Measurements from ENCODE around the gene FEV. TPM values are rescaled to one million over a fixed set of nuclear protein-coding genes. Genes with fewer than 3 reads are reported as not detected.

The FEV gene
- not detected in 2 replicates for total RNA-seq (2014; rRNA removed; shearing (Covaris generic))

DNA sequence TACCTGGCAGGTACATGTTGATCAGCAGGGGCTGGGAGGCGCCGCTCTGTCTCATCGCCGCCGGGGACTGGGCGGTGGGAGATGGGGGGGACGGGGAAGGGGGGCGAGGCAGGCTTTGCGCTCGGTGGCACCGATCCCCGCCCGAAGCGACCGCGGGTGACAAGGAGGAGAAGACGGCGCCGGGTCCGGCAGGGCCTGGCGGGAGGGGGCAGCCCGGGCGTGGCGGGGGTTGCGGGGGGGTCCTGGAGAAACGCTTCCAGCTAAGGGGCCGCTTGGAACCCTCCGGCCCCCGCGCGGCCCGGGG lies at the start of gene FEV:
TSS of gene FEV (minus strand) at position 164 of the 304 bp plus-strand sequence. CDS start at position 55, 109 bp downstream.
- no peak for DNase-seq
- no peaks in the 10 kb centered on the region for H3K4me1 ChIP-seq
- no peaks in the 10 kb centered on the region for H3K9me3 ChIP-seq (replicated peaks)
- no peak within 1 kb of the TSS for H3K27ac ChIP-seq
- H3K4me3 ChIP-seq = no peak within 1 kb of the TSS
- H3K27me3 ChIP-seq = no peaks in the 10 kb centered on the region
- no peaks in the 10 kb centered on the region for H3K36me3 ChIP-seq

DNA sequence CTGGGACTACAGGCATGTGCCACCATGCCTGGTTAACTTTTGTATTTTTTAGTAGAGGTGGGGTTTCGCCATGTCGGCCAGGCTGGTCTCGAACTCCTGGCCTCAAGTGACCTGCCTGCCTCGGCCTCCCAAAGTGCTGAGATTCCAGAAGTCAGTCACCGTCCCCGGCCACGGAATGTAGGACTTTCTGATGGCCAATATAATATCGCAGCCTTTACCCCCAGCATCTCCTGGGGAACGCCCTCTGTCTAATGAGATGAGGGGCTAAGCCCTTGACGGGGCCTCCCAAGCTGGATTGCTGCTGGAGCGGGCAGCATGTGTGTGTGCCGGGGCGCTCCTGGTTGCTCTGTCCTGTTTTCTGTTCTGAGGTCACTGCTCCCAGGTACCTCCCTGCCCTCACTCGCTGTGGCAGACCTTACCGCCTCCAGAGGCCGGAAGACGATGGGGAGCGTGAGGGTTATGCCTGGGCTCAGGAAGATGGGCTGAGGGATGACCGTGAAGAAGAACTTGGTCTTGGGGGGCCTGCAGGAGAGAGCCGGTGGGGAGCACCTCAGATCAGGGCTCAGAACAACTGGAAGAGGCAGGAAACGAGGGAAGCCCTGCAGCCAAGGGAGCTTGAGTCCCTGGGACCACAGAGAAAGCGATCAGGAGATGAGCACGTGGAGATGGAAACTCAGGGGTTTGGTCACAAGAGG lies 47.2 kb upstream of the FEV start:
- Histone ChIP-seq H3K36me3 (no peaks in the 10 kb centered on the region), H3K27ac (no peak overlapping the region), H3K4me3 (no peak overlapping the region), H3K27me3 (peaks cover 7% of the 10 kb centered on the region), H3K9me3 (replicated peaks) (no peaks in the 10 kb centered on the region), H3K4me1 (no peaks in the 10 kb centered on the region)
- DNase-seq = no peak

DNA sequence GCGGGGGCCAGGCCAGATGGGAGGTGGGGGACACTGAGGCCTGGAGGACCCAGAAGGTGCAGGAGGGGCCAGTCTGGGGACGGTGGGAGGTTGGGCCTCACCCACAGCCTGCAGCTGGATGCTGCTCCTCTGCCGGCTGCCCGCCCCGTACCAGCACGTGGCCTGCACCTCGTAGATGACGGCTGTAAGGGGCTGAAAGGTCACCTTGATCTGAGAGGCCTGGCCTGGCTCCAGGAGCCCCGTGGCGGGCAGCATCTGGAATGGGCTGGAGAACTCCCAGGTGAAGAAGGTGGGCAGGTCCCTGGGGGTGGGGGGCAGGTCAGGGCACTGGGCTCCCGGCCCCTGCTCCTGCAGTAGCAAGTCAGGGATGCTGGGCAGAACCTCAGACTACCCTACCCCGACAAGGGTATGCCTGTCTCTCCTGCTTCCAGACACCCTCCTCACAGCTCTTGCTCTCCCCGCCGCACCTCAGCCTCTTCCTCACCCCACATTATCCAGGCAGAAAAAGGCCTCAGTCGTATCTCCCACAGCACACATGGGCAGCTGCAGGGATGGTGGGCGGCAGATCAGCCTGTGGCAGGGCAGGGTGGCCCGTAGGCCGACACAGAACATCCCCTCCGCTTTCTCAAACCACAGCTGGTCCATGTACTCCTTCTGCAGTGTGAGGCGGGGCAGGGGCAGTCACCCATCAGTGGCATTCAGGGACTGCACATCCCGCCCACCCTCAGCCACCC lies 46.2 kb upstream of the FEV start:
- H3K4me1 ChIP-seq = no peaks in the 10 kb centered on the region
- no peaks in the 10 kb centered on the region for H3K9me3 ChIP-seq (replicated peaks)
- H3K4me3 ChIP-seq = no peak overlapping the region
- peaks cover 10% of the 10 kb centered on the region for H3K27me3 ChIP-seq
- no peak for DNase-seq
- no peaks in the 10 kb centered on the region for H3K36me3 ChIP-seq
- H3K27ac ChIP-seq = no peak overlapping the region

DNA sequence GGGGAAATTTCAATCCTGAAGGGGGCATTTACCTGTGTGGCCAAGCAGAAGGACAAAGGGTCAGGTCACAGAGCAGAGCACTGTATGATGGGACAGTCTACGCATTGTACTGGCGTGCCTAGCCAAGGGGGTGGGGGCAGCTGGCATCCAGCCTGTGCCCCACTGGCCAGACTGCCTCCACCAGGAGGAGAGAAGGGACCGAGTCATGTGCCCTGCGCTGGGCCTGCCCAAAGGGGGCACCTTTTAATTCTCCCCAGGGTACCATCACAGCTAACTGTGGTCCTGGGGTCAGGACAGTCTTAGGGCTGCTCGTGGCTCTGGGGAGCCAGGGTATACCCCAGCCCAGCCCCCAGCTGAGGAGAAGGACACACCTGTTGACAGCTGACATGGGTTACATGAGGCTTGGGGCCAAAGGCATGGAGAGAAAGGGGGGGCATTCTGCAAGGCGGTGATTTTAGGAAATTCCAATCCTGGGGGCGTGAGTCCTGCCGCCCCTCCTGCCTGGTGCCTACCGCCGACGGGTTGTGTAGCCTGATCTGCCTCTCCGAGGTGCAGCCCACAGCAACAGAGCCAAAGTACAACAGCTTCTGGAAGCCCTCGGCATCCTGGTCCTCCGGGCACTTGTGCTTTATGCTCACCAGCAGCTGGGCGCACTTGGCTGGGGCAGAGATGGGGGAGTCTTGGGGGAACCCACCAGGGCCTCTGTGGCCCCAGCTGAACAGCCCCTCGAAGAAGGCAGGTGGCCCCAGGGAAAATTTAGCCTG lies 45.4 kb upstream of the FEV start:
- Histone ChIP-seq H3K4me1 (no peaks in the 10 kb centered on the region), H3K9me3 (replicated peaks) (no peaks in the 10 kb centered on the region), H3K27ac (no peak overlapping the region), H3K4me3 (no peak overlapping the region), H3K27me3 (peaks cover 12% of the 10 kb centered on the region), H3K36me3 (no peaks in the 10 kb centered on the region)
- no peak for DNase-seq

DNA sequence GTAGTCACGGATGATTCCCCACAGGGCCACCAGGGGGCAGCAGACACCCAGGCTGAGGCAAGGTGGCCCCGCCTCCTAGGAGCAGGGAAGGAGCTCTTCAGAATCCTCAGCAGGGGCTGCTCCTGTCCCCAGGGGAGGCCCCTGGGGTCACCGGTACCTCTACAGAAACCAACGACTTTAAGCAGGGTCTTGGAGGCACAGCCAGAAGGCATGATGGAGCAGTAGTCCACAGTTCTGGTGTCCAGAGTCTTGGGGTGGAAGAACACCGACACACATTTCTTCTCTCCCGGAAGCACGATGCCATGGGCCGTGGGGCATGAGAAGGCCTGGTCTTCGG lies 44.8 kb upstream of the FEV start:
- Histone ChIP-seq H3K36me3 (no peaks in the 10 kb centered on the region), H3K4me1 (no peaks in the 10 kb centered on the region), H3K27ac (no peak overlapping the region), H3K9me3 (replicated peaks) (no peaks in the 10 kb centered on the region), H3K27me3 (peaks cover 12% of the 10 kb centered on the region), H3K4me3 (no peak overlapping the region)
- peak; percentile 67 to 85 for DNase-seq

DNA sequence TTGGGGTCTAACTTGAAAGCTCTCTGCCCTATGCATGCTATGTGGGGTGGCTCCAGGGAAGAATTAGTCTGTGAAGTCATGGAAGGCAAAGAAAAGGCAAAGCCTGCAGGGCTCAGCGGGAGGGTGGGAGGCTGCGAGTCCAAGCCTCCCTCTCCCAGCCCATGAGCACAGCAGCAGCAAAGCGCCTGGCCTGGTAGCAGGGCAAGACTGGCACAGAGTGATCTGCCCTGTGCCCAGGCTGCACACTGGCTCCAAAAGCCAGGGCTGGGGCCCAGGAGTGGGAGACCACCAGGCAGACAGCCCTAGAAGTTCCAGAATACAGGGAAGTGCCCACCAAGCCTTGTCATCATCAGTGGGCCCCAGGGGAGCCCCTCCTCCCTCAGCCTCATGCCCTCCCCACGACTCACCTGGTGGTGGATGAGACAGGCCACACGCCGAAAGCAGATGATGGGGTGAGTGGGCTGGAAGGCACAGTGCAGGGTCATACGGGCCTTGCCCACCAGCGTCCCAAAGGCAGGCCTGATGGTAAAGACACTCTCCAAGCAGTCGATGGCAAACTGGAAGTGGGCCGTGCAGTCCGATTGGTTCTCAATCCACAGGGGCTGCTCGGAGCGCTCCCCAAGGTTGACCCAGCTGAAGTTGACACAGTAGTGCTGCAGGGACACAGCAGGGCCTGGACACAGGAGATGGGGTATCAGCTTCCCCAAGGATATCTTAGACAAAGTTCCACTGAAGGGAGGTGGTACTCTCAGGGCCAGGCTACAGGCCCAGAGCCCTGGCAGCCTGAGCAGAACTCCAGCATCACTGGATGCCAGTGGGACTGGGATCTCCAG lies 44.2 kb upstream of the FEV start:
- no peak overlapping the region for H3K27ac ChIP-seq
- no peaks in the 10 kb centered on the region for H3K4me1 ChIP-seq
- H3K36me3 ChIP-seq = no peaks in the 10 kb centered on the region
- peaks cover 12% of the 10 kb centered on the region for H3K27me3 ChIP-seq
- H3K4me3 ChIP-seq = no peak overlapping the region
- H3K9me3 ChIP-seq (replicated peaks) = no peaks in the 10 kb centered on the region
- no peak for DNase-seq

DNA sequence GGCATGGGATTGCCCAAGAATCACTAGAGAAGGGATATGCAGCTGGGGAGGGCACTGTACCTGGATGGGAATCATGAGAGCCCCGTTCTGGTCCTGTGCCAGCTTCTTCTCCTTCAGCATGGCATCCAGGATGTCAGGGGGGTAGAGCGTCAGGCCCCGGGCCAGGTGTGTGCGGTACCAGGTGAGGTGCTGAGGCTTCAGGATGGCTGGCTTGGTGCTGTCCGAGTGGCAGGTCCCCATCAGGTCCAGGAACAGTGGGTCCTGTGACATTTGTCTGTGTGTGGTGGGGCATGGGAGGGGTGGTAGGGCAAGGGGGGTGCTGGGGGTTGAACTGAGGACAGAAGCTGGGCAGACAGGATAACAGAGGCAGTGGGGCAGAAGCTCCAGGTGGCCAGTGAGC lies 43.2 kb upstream of the FEV start:
- no peaks in the 10 kb centered on the region for H3K36me3 ChIP-seq
- H3K9me3 ChIP-seq (replicated peaks) = no peaks in the 10 kb centered on the region
- no peak overlapping the region for H3K27ac ChIP-seq
- no peaks in the 10 kb centered on the region for H3K4me1 ChIP-seq
- H3K4me3 ChIP-seq = no peak overlapping the region
- no peak for DNase-seq
- peaks cover 12% of the 10 kb centered on the region for H3K27me3 ChIP-seq

DNA sequence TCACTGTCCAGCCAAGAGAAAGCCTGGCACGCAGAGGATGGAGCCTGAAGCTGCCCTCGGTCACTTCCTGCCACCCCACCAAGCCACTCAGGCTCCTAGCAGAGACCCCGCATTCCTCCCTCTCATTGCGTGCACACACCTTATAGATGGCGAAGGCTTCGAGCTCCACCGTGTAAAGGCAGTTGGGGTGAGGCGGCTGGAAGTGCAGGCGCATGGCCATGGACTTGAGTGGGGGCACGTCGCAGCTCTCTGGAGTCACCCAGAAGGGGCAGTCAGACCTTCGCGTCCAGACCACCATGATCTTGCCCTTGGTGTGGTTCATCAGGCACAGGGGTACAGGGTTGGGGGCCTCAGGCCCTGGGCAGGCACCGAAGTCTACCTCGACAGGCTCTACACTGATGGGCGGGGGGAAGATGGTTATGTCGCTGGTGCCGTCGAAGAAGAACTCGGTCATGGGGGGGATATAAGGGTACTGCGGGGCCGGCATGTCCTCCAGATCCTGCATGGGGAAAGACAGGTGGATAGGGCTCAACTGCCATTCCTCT lies 42.6 kb upstream of the FEV start:
- Histone ChIP-seq H3K27me3 (peaks cover 12% of the 10 kb centered on the region), H3K9me3 (replicated peaks) (no peaks in the 10 kb centered on the region), H3K27ac (no peak overlapping the region), H3K4me1 (no peaks in the 10 kb centered on the region), H3K4me3 (no peak overlapping the region), H3K36me3 (no peaks in the 10 kb centered on the region)
- no peak for DNase-seq

DNA sequence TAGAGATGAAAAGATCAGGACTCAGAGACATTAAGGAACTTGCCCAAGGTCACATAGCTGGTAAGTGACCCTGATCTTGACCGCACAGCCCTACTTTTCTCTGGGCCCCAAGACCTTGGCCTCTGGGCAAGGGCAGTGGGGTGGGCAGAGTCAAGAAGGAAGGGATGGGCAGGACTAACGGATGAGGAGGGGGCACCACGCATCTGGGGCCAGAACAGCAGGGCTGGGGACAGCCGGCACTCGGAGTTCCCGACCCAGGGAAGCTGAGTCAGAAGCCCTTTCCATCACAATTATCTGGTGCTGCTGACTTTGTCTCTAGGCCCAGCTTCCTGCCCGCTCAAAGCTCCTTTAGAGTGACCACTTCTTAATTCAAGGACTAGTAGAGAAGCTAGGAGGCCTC lies 42.0 kb upstream of the FEV start:
- H3K4me1 ChIP-seq = no peaks in the 10 kb centered on the region
- H3K27me3 ChIP-seq = peaks cover 12% of the 10 kb centered on the region
- no peaks in the 10 kb centered on the region for H3K36me3 ChIP-seq
- no peak overlapping the region for H3K4me3 ChIP-seq
- H3K27ac ChIP-seq = no peak overlapping the region
- H3K9me3 ChIP-seq (replicated peaks) = no peaks in the 10 kb centered on the region
- DNase-seq = no peak

DNA sequence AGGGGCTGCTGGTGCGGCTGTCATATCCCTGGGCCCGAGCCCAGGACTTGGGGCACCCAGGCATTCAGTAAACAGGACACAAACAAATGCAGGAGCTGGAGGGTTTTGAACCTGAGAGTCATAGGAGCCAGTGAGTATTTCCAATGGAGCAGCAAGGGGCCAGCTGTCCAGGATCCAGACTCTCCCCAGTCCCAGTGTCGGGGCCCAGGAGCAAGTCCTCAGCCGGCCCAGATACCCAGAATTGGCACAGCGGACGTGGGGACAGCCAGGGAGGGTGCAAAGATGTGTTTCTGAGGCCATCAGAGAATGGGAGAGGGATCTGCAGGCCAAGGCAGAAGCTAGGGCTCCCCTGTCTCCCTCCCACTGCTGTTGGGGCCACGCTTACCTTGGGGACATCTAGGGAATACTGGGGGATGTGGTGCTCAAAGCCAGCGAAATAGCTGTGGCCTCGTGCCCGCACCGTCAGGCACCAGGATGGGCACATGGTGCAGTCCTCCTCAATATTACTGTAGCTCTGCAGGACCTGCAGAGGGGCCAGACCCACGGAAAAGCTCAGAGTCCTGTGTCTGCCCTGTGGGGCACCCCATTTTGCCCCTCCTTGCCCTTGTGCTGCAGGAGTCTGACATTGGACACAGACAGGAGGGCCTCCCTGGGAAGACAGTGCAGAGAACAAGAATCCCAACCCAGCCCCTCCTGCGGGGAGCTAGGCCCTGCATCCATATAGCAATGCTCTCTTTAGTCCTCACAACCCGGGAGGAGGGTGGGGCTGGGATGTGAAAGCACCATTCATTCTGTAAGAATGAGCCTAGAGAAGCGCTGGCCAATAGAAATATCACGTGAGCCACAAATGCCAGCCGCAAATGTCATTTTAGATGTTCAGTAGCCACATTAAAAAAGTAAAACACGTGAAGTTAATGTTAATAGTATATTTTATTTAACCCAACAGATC lies 40.9 kb upstream of the FEV start:
- Histone ChIP-seq H3K36me3 (no peaks in the 10 kb centered on the region), H3K4me1 (no peaks in the 10 kb centered on the region), H3K27me3 (peaks cover 9% of the 10 kb centered on the region), H3K9me3 (replicated peaks) (no peaks in the 10 kb centered on the region), H3K27ac (no peak overlapping the region), H3K4me3 (no peak overlapping the region)
- DNase-seq = no peak

DNA sequence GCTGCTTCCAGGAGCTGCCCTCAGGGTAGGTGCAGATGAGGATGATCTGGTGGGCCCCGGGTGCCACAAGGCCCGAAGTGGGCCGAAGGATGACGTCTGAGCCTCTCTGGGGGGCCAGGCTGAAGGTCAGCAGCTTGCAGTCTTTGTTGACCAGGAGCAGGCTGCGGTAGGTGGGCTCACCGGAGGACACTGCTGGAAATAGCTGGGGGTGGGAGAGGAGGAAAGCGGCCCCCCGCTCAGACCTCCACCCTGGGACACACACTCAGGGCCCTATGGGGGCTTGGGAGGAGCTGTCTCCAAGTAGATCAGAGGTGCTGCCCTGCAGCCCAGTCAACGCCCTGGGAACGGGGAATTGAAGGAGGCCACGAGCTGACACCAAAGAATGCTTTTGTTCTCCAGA lies 39.1 kb upstream of the FEV start:
- H3K27me3 ChIP-seq = peaks cover 5% of the 10 kb centered on the region; the same call in 1 of the 2 replicates

DNA sequence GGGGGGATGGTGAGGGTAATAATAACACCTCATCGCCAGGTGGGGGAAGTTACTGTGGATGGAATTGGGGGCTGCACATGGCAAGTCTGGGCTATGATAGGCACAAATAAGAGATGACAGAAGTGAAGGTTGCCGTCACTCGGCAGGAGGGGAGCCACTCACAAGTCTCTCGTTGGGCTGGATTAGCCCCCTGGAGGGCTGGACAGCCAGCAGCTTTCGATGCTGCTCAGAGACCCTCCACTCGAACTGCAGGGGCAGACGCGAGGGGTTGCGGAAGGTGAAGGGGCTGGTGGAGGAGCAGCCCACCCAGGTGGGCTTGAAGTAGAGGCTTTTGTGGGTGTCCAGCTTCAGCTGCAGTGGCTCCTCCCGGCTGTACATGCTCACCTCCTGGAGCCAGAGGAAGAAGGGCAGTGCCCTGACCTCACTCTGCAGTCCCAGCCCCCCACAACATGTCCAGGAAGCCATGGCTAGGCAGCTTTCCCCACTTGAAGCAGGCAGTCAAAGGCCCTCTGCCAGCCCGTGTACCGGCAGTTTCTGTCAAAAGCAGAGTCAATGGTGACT lies 38.1 kb upstream of the FEV start:
- H3K27ac ChIP-seq = no peak overlapping the region
- peaks cover 5% of the 10 kb centered on the region; the same call in 1 of the 2 replicates for H3K27me3 ChIP-seq
- DNase-seq = no peak
- H3K36me3 ChIP-seq = no peaks in the 10 kb centered on the region
- H3K4me1 ChIP-seq = no peaks in the 10 kb centered on the region
- no peak overlapping the region for H3K4me3 ChIP-seq
- no peaks in the 10 kb centered on the region for H3K9me3 ChIP-seq (replicated peaks)

More for the DNA sequence above, 39.1 kb upstream of the FEV start:
- no peak for DNase-seq
- no peak overlapping the region for H3K27ac ChIP-seq
- no peak overlapping the region for H3K4me3 ChIP-seq
- no peaks in the 10 kb centered on the region for H3K36me3 ChIP-seq
- H3K9me3 ChIP-seq (replicated peaks) = no peaks in the 10 kb centered on the region
- H3K4me1 ChIP-seq = no peaks in the 10 kb centered on the region

DNA sequence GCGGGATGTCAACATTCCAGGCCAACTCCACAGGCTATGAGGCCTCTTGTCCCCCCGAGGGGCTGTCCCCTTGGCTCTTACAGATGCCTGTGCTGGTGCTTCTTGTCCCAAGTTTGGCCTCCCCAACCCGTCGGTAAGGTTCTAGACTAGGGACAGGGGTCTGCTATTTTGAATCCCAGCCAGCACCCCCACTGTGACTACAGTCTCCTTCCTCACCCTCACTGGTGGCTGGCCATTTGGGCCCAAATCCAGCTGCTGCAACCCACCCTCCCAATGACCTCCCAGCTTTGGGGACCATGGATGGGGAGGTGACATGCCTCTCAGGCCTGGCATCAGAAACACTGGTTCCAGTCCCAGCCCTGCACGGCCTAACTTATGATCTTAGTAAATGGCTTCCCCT lies 37.6 kb upstream of the FEV start:
- no peaks in the 10 kb centered on the region for H3K36me3 ChIP-seq
- no peaks in the 10 kb centered on the region for H3K4me1 ChIP-seq
- no peaks in the 10 kb centered on the region for H3K9me3 ChIP-seq (replicated peaks)
- H3K27ac ChIP-seq = no peak overlapping the region
- peaks cover 5% of the 10 kb centered on the region; the same call in 1 of the 2 replicates for H3K27me3 ChIP-seq
- no peak for DNase-seq
- H3K4me3 ChIP-seq = no peak overlapping the region
